GM21717 (cell line): ENCODE measurements around the gene CNFN.
"Not testable (repeated sequence)": the region's sequence is repeated elsewhere in the genome, so short reads cannot be mapped to it uniquely, and the experiment has no call there.

ENCODE experiments used
- ATAC-seq: cut with Tn5 transposase; IDR thresholded peaks from one replicate; pipeline ENCODE4 v1.9.1; 2021; ENCODE audit warnings: mild to moderate bottlenecking, moderate library complexity; ENCODE audit not compliant: unreplicated experiment

Gene CNFN

GRCh38 chr19:42352301-42353259 is 37.5 kb downstream of the CNFN start:
- no peak for ATAC-seq

- ATAC-seq: no peak
Observed at GRCh38 chr19:42351079-42351735, 38.9 kb downstream of the CNFN start.

GRCh38 chr19:42350417-42350816 is 39.7 kb downstream of the CNFN start:
- ATAC-seq: no peak

- no peak for ATAC-seq
Observed at GRCh38 chr19:42349378-42350107, 40.6 kb downstream of the CNFN start.

GRCh38 chr19:42348211-42348610 is 41.9 kb downstream of the CNFN start:
- no peak for ATAC-seq

- no peak for ATAC-seq
Observed at GRCh38 chr19:42345191-42345812, 44.8 kb downstream of the CNFN start.

- ATAC-seq: no peak
Observed at GRCh38 chr19:42344336-42344893, 45.7 kb downstream of the CNFN start.

GRCh38 chr19:42343344-42344110 is 46.6 kb downstream of the CNFN start:
- ATAC-seq: no peak

- ATAC-seq: not testable (repeated sequence)
Observed at GRCh38 chr19:42339922-42340321, 50.2 kb downstream of the CNFN start.

- not testable (repeated sequence) for ATAC-seq
Observed at GRCh38 chr19:42339126-42339860, 50.8 kb downstream of the CNFN start.
